HepG2 (cell line): ENCODE data around the gene TRPV4. TPM values are rescaled to one million over a fixed set of nuclear protein-coding genes. Genes with fewer than 3 reads are reported as not detected.

Experiments used
- ATF3 ChIP-seq: sonication (generic); formaldehyde crosslinking; IDR thresholded peaks from 2 replicates; pipeline ENCODE4 v1.4.0; 2020; ENCODE audit warnings: missing genetic modification reagents
- EHMT2 ChIP-seq: fragments of 200-600 bp; sonication (generic); IDR thresholded peaks from 2 replicates; pipeline ENCODE4 v1.7.0; 2017; ENCODE audit warnings: antibody characterized with exemption, low read depth, low read length, borderline replicate concordance
- KDM4B ChIP-seq: sonication (generic); formaldehyde crosslinking; IDR thresholded peaks from 2 replicates; pipeline ENCODE4 v1.4.0; 2020; ENCODE audit warnings: missing genetic modification reagents
- SSRP1 ChIP-seq: IDR thresholded peaks from 2 replicates; pipeline ENCODE4 v1.6.1; 2016; ENCODE audit warnings: control low read depth
- TAF15 ChIP-seq: fragments of 200-400 bp; formaldehyde crosslinking; IDR thresholded peaks from one replicate; pipeline ENCODE4 v1.6.1; 2018; ENCODE audit warnings: mild to moderate bottlenecking, low read depth, low read length; ENCODE audit not compliant: poor library complexity, severe bottlenecking
- TCF7 ChIP-seq: sonication (generic); IDR thresholded peaks from 2 replicates; pipeline ENCODE4 v1.6.1; 2016; ENCODE audit warnings: antibody characterized with exemption, low read depth
- THAP11 ChIP-seq: IDR thresholded peaks from 2 replicates; pipeline ENCODE4 v1.6.1; 2016; ENCODE audit warnings: missing biosample characterization, missing genetic modification reagents
- ZBED4 ChIP-seq: sonication (generic); formaldehyde crosslinking; IDR thresholded peaks from 2 replicates; pipeline ENCODE4 v1.4.0; 2020; ENCODE audit warnings: missing genetic modification reagents, borderline replicate concordance
- ZBTB46 ChIP-seq: sonication (generic); formaldehyde crosslinking; IDR thresholded peaks from 2 replicates; pipeline ENCODE4 v1.4.0; 2020; ENCODE audit warnings: mild to moderate bottlenecking, missing genetic modification reagents, borderline replicate concordance
- ZBTB7A ChIP-seq: sonication (generic); formaldehyde crosslinking; IDR thresholded peaks from 2 replicates; pipeline ENCODE4 v1.8.0; 2022; ENCODE audit warnings: mild to moderate bottlenecking, missing genetic modification reagents
- ZFP37 ChIP-seq: sonication (generic); formaldehyde crosslinking; IDR thresholded peaks from 2 replicates; pipeline ENCODE4 v1.4.0; 2020; ENCODE audit warnings: missing genetic modification reagents, borderline replicate concordance
- ZGPAT ChIP-seq: IDR thresholded peaks from 2 replicates; pipeline ENCODE4 v1.6.1; 2016; ENCODE audit warnings: mild to moderate bottlenecking
- ZNF253 ChIP-seq: sonication (generic); formaldehyde crosslinking; IDR thresholded peaks from 2 replicates; pipeline ENCODE4 v1.8.0; 2022; ENCODE audit warnings: mild to moderate bottlenecking, missing genetic modification reagents, borderline replicate concordance
- ZNF33B ChIP-seq: sonication (generic); formaldehyde crosslinking; IDR thresholded peaks from 2 replicates; pipeline ENCODE4 v1.5.1; 2020; ENCODE audit warnings: mild to moderate bottlenecking, missing genetic modification reagents
- ZNF564 ChIP-seq: sonication (generic); formaldehyde crosslinking; IDR thresholded peaks from 2 replicates; pipeline ENCODE4 v1.8.1; 2023; ENCODE audit warnings: mild to moderate bottlenecking, missing genetic modification reagents
- ZNF639 ChIP-seq: conservative IDR thresholded peaks from 2 replicates; pipeline ENCODE4 v1.6.1; 2018; ENCODE audit warnings: missing genetic modification reagents
- ZNF704 ChIP-seq: sonication (generic); formaldehyde crosslinking; IDR thresholded peaks from 2 replicates; pipeline ENCODE4 v1.8.1; 2023; ENCODE audit warnings: mild to moderate bottlenecking, inconsistent platforms, moderate library complexity, missing genetic modification reagents, borderline replicate concordance
- ZNF713 ChIP-seq: sonication (generic); formaldehyde crosslinking; IDR thresholded peaks from 2 replicates; pipeline ENCODE4 v1.4.0; 2020; ENCODE audit warnings: mild to moderate bottlenecking, missing genetic modification reagents
- polyA plus RNA-seq, 8 experiments: library from polyadenylated mRNA; depleted of rRNA in 3 of 8; stranded (reverse) in 7 of 8; unstranded in 1 of 8; fragments of >200 nt; fragmentation: Illumina TruSeq in 4 of 8; extraction: Trizol in 4 of 8; gene quantifications; 2 replicates each; pipeline versions ENCODE4 v1.2.1 to v1.2.3, GENCODE V29; 2011 to 2016; ENCODE audit warnings: low read depth in 4 of 8, missing spikeins in 1 of 8, mixed read lengths in 1 of 8; ENCODE audit not compliant: insufficient read depth in 1 of 8
- total RNA-seq, 5 experiments: library from RNA; depleted of rRNA; stranded (reverse); fragments of >200 nt; fragmentation: Illumina TruSeq; extraction: Trizol; gene quantifications; 2 replicates each; pipeline ENCODE4 v1.2.3, GENCODE V29; 2016; ENCODE audit warnings: low read depth in 1 of 5

Gene TRPV4
- total and polyA plus RNA-seq, 2 of the 13 experiments (the other 11 are each of a cell fraction or from before 2014, with no cell fraction given): 0.66 to 4.7 TPM

- TF ChIP-seq KDM4B (peak; percentile 12; the same call in 1 of the 2 replicates), ZNF639 (CRISPR knock-in tag) (peak; percentile 48; the same call in 1 of the 2 replicates), SSRP1 (CRISPR knock-in tag) (0 out of 2 replicates have a peak, but pooled peaks have one; percentile 62), ZNF713 (CRISPR knock-in tag) (no peak), ZGPAT (CRISPR knock-in tag) (peak; percentile 58; the same call in 1 of the 2 replicates), THAP11 (CRISPR knock-in tag) (peak; percentile 20; the same call in 1 of the 2 replicates), ZBTB7A (CRISPR knock-in tag) (peak; percentile 64; the same call in 1 of the 2 replicates), TCF7 (no peak), ZNF33B (no peak), ZBED4 (CRISPR knock-in tag) (0 out of 2 replicates have a peak, but pooled peaks have one; percentile 36), ZFP37 (CRISPR knock-in tag) (0 out of 2 replicates have a peak, but pooled peaks have one; percentile 23), TAF15 (no peak), ATF3 (CRISPR knock-in tag) (no peak), ZNF253 (CRISPR knock-in tag) (no peak), ZNF704 (CRISPR knock-in tag) (0 out of 2 replicates have a peak, but pooled peaks have one; percentile 48), EHMT2 (no peak), ZNF564 (CRISPR knock-in tag) (0 out of 2 replicates have a peak, but pooled peaks have one; percentile 2), ZBTB46 (CRISPR knock-in tag) (no peak)
Measured at GRCh38 chr12:109741970-109742703, 91.1 kb downstream of the TRPV4 start (continued).
